Measurements from ENCODE around the gene NOC3L.

DNA sequence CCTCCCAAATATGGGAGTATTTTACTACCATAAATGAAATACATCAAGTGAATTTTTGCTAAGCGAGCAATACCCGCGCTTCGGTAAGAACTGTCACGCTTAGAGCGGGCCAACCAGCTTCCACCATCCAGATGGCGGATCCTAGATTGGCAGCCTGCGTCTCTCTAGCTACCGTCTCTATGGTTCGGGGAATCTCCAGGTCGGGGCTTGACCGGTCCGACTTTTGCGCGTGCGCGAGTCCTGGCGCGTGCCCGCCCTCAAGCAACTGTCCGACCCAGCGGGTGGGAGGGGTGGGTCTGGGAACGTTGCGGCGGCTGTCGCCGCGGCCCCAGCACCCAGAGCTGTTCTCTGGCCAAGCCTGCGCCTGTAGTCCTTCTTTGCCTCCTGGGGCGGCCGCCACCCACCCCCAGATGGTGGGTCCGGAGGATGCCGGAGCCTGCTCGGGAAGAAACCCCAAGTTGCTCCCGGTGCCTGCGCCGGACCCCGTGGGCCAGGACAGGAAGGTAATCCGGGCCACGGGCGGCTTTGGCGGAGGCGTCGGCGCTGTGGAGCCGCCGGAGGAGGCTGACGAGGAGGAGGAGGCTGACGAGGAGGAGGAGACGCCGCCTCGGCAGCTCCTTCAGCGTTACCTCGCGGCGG is 39.6 kb upstream of the NOC3L start, which contains the start of gene TBC1D12:
- no peak for TF ChIP-seq CTCF (IDR thresholded peaks at IDR 0.05)
- TF ChIP-seq POLR2A (IDR thresholded peaks at IDR 0.05), result peak in 1 of 4 donors; percentile 71
